Small intestine (tissue), 7 donors: ENCODE measurements around the gene ARL15. TPM values are rescaled to one million over a fixed set of nuclear protein-coding genes. Genes with fewer than 3 reads are reported as not detected.

Experiments used
- DNase-seq, 2 donors: peaks; one replicate each; pipeline versions ENCODE4 v3.0.0 to v3.0.0-alpha.2; 2013
- FAIRE-seq: peaks from 2 replicates; lab custom pipeline; 2012; peaks lifted over from hg19 to GRCh38; lab: Jason Lieb, UNC
- H3K27ac ChIP-seq, 3 donors: one replicate each; pipeline ENCODE4 v1.5.1; 2013; ENCODE audit warnings: low read length in 2 of 3, mild to moderate bottlenecking in 2 of 3, control low read depth in 1 of 3, inconsistent platforms in 1 of 3, low read depth in 1 of 3, moderate library complexity in 1 of 3
- H3K27me3 ChIP-seq, 3 donors: one replicate each; pipeline ENCODE4 v1.6.1; 2013; ENCODE audit warnings: low read length in 3 of 3, inconsistent platforms in 1 of 3; ENCODE audit not compliant: control insufficient read depth in 3 of 3, insufficient read depth in 3 of 3
- H3K36me3 ChIP-seq, 3 donors: one replicate each; pipeline ENCODE4 v1.6.1; 2013; ENCODE audit warnings: low read length in 3 of 3, inconsistent platforms in 1 of 3, low read depth in 1 of 3, mild to moderate bottlenecking in 1 of 3, moderate library complexity in 1 of 3; ENCODE audit not compliant: control insufficient read depth in 3 of 3, insufficient read depth in 2 of 3
- H3K4me1 ChIP-seq, 3 donors: one replicate each; pipeline ENCODE4 v1.6.1; 2013; ENCODE audit warnings: low read length in 2 of 3, inconsistent platforms in 1 of 3, low read depth in 1 of 3, mild to moderate bottlenecking in 1 of 3, moderate library complexity in 1 of 3; ENCODE audit not compliant: control insufficient read depth in 3 of 3, insufficient read depth in 2 of 3
- H3K4me3 ChIP-seq, 3 donors: one replicate each; pipeline ENCODE4 v1.5.1; 2013; ENCODE audit warnings: low read length in 3 of 3, control low read depth in 1 of 3, inconsistent platforms in 1 of 3, low read depth in 1 of 3, mild to moderate bottlenecking in 1 of 3, moderate library complexity in 1 of 3
- H3K9me3 ChIP-seq, 2 donors: one replicate each; pipeline ENCODE4 v1.6.1; 2013; ENCODE audit warnings: low read depth in 1 of 2, low read length in 1 of 2; ENCODE audit not compliant: control insufficient read depth in 2 of 2, insufficient read depth in 1 of 2
- WGBS, 3 donors: extraction: QIAGEN DNeasy Blood & Tissue Kit; methylation state at CpG; one replicate each; pipeline ENCODE4 v1.1.7; 2013; 5-methylcytosine and 5-hydroxymethylcytosine counted together
- polyA plus RNA-seq, 4 donors: library from polyadenylated mRNA; stranded (reverse) in 3 of 4; unstranded in 1 of 4; fragments of 200-250 nt in 3 of 4; fragments of 120-200 nt in 1 of 4; gene quantifications; one replicate each; pipeline versions ENCODE4 v1.2.1 to v1.2.3, GENCODE V29; 2013
- donor health status: healthy with polysubstance abuse.
- donor health status: control.
- donor health status: control.
- donor health status: Bipolar disorder and iron deficiency.
- donor health status: healthy.

ARL15 gene
- polyA plus RNA-seq, 4 donors, result 16.5 to 61.9 (median 20.5) TPM

- Histone ChIP-seq H3K36me3 (no peaks in the 10 kb centered on the region), H3K9me3 (no peaks in the 10 kb centered on the region), H3K4me1 (no peaks in the 10 kb centered on the region), H3K27me3 (no peaks in the 10 kb centered on the region), H3K4me3 (no peak overlapping the region), H3K27ac (no peak overlapping the region)
- FAIRE-seq (no peak), DNase-seq (no peak)
These were observed 427.7 kb downstream of the ARL15 start for GRCh38 chr5:53882676-53883031.

GRCh38 chr5:53882006-53882675, 428.2 kb downstream of the ARL15 start:
- 83 to 86% (median 84%) methylated on average over 1 of the region's 1 CpG for WGBS, 3 donors
- DNase-seq (no peak), FAIRE-seq (no peak)
- H3K36me3 ChIP-seq, result no peaks in the 10 kb centered on the region
- no peaks in the 10 kb centered on the region for H3K9me3 ChIP-seq
- H3K27me3 ChIP-seq, result no peaks in the 10 kb centered on the region
- H3K4me3 ChIP-seq, result no peak overlapping the region
- no peak overlapping the region for H3K27ac ChIP-seq
- no peaks in the 10 kb centered on the region for H3K4me1 ChIP-seq

GRCh38 chr5:53879708-53880323, 430.6 kb downstream of the ARL15 start:
- FAIRE-seq (no peak), DNase-seq (no peak)
- Histone ChIP-seq H3K4me3 (no peak overlapping the region), H3K27me3 (no peaks in the 10 kb centered on the region), H3K9me3 (no peaks in the 10 kb centered on the region), H3K27ac (no peak overlapping the region), H3K4me1 (no peaks in the 10 kb centered on the region), H3K36me3 (no peaks in the 10 kb centered on the region)
- 91 to 97% (median 94%) methylated on average over 5 of the region's 5 CpGs for WGBS, 3 donors

DNA sequence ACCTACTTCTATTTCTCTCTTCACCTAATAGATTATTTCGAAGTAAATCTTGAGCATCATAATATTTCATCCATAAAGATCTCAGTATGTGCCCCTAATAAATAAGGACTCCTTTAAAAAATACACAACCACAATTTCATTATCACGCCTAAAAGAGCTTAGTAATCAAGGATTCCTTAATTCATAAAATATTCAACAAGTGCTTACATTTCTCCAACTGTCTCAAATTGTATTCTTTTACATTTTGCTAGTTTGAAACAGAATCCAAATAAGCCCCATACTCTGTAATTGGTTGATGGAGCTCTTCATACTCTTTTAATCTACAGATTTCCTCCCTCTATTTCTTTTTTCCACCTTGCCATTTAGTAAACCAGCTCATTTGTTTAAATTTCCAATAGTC, 432.4 kb downstream of the ARL15 start:
- Histone ChIP-seq H3K27ac (no peak overlapping the region), H3K4me1 (no peaks in the 10 kb centered on the region), H3K9me3 (no peaks in the 10 kb centered on the region), H3K27me3 (no peaks in the 10 kb centered on the region), H3K36me3 (no peaks in the 10 kb centered on the region), H3K4me3 (no peak overlapping the region)
- no peak for DNase-seq
- WGBS, 3 donors, result 84 to 91% (median 90%) methylated on average over 2 of the region's 2 CpGs
- no peak for FAIRE-seq

DNA sequence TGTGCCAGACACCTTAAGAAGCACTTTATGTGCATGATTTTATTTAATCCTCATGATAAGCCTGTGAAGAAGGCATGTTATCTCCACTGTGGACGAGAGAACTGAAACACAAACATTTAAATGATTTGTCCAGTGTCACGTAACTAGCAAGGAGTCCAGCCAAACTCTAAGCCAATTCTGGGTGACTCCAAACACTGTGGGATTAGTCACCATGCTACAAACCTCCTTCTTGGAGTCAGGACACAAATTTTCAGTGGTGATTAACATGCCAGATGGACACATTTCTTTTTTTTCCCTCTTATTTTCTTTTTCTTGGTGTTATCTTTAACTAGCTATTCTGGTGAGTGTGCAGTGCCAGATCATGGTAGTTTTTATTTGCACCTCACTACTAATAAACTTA, 433.1 kb downstream of the ARL15 start:
- Histone ChIP-seq H3K9me3 (no peaks in the 10 kb centered on the region), H3K4me3 (no peak overlapping the region), H3K36me3 (no peaks in the 10 kb centered on the region), H3K27me3 (no peaks in the 10 kb centered on the region), H3K4me1 (no peaks in the 10 kb centered on the region), H3K27ac (no peak overlapping the region)
- FAIRE-seq (no peak), DNase-seq (no peak)
- WGBS, 3 donors, result 52 to 74% (median 61%) methylated on average over 2 of the region's 2 CpGs

GRCh38 chr5:53874409-53874808, 436.0 kb downstream of the ARL15 start:
- Histone ChIP-seq H3K9me3 (no peaks in the 10 kb centered on the region), H3K4me3 (no peak overlapping the region), H3K4me1 (no peaks in the 10 kb centered on the region), H3K27me3 (no peaks in the 10 kb centered on the region), H3K27ac (no peak overlapping the region), H3K36me3 (no peaks in the 10 kb centered on the region)
- FAIRE-seq (no peak), DNase-seq (peak; percentile 4 to 12)
- 79 to 95% (median 94%) methylated on average over 1 of the region's 1 CpG for WGBS, 3 donors

- Histone ChIP-seq H3K9me3 (no peaks in the 10 kb centered on the region), H3K27ac (no peak overlapping the region), H3K4me1 (no peaks in the 10 kb centered on the region), H3K27me3 (no peaks in the 10 kb centered on the region), H3K36me3 (no peaks in the 10 kb centered on the region), H3K4me3 (no peak overlapping the region)
- 77 to 83% (median 78%) methylated on average over 3 of the region's 3 CpGs for WGBS, 3 donors
- no peak for FAIRE-seq
- no peak for DNase-seq
These were observed 437.1 kb downstream of the ARL15 start for GRCh38 chr5:53873235-53873634.

DNA sequence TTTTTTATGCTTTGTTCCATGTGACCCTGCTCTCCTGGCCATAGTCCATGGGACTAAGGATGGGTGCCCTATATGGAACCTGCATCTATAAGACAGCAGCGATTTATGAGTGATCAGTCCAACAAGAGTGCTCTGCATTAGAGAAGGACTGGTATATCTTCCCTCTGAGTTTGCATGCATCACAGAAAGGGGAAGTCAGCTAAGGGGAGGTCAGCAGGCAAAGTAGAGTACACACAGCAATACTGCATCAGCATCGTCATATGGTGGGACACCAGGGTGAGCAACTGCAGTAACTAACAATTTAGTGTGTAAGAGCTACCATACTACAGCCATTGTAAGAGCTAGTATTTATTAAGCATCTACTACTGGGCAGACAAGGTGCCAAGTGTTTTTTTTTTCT, 438.6 kb downstream of the ARL15 start:
- no peak for FAIRE-seq
- H3K4me1 ChIP-seq, result no peaks in the 10 kb centered on the region
- H3K9me3 ChIP-seq, result no peaks in the 10 kb centered on the region
- H3K4me3 ChIP-seq, result no peak overlapping the region
- WGBS, 3 donors, result 89 to 94% (median 91%) methylated on average over 2 of the region's 2 CpGs
- H3K27me3 ChIP-seq, result no peaks in the 10 kb centered on the region
- H3K27ac ChIP-seq, result no peak overlapping the region
- no peak for DNase-seq
- H3K36me3 ChIP-seq, result no peaks in the 10 kb centered on the region

GRCh38 chr5:53871050-53871449, 439.3 kb downstream of the ARL15 start:
- WGBS, 3 donors, result 62 to 76% (median 64%) methylated on average over 5 of the region's 5 CpGs
- H3K4me1 ChIP-seq, result no peaks in the 10 kb centered on the region
- no peaks in the 10 kb centered on the region for H3K9me3 ChIP-seq
- FAIRE-seq, result no peak
- no peak for DNase-seq
- H3K27me3 ChIP-seq, result no peaks in the 10 kb centered on the region
- no peak overlapping the region for H3K27ac ChIP-seq
- H3K4me3 ChIP-seq, result no peak overlapping the region
- no peaks in the 10 kb centered on the region for H3K36me3 ChIP-seq
